IMR-90 (cell line): ENCODE measurements around the gene NANOS1. TPM values are rescaled to one million over a fixed set of nuclear protein-coding genes. Genes with fewer than 3 reads are reported as not detected.
A peak's percentile ranks its signal among the peaks of the same experiment; 100 is the strongest.

Experiments used
- ATAC-seq: fragments of 200-7000 bp; cut with Tn5 transposase; 2 replicates; pipeline ENCODE4 v1.9.1; 2020; ENCODE audit warnings: low read depth, mild to moderate bottlenecking, moderate library complexity
- BruUV-seq: library from RNA; stranded (reverse); fragments of 400-500 nt; replicated peaks from 2 replicates; lab custom pipeline; 2021; lab: Mats Ljungman, UMichigan
- CTCF ChIA-PET: fragments of 300-600 bp; formaldehyde crosslinking; extraction: SDS; loops from one replicate; lab custom pipeline; 2021; ENCODE audit warnings: antibody characterized with exemption; lab: Yijun Ruan, JAX
- POLR2A ChIA-PET: fragments of 300-600 bp; sonication (Branson Sonifier 250); formaldehyde crosslinking; loops from one replicate; lab custom pipeline; 2022; ENCODE audit warnings: antibody characterized with exemption; ENCODE audit not compliant: unreplicated experiment; lab: Charles Lee
- DNase-seq: peaks from one replicate; pipeline ENCODE4 v3.0.0; 2013
- H2AFZ ChIP-seq: replicated peaks from 2 replicates; pipeline ENCODE3; 2013; ENCODE audit warnings: low read length, mild to moderate bottlenecking; ENCODE audit not compliant: poor library complexity
- H2AK5ac ChIP-seq: 2 replicates; pipeline ENCODE4 v1.6.1; 2013; ENCODE audit warnings: low read depth, low read length, inconsistent platforms
- H2AK9ac ChIP-seq: replicated peaks from 2 replicates; pipeline ENCODE3; 2013; ENCODE audit warnings: mild to moderate bottlenecking, low read depth, low read length, moderate library complexity; ENCODE audit not compliant: poor library complexity
- H2BK120ac ChIP-seq: 2 replicates; pipeline ENCODE4 v1.6.1; 2013; ENCODE audit warnings: low read depth, low read length, inconsistent platforms
- H2BK15ac ChIP-seq: 3 replicates; pipeline ENCODE4 v1.6.1; 2013; ENCODE audit warnings: low read depth, low read length, inconsistent platforms
- H2BK20ac ChIP-seq: 2 replicates; pipeline ENCODE4 v1.6.1; 2013; ENCODE audit warnings: low read depth, mild to moderate bottlenecking, inconsistent platforms, low read length, moderate library complexity
- H2BK5ac ChIP-seq: 2 replicates; pipeline ENCODE4 v1.6.1; 2013; ENCODE audit warnings: mild to moderate bottlenecking, low read depth, low read length, inconsistent platforms; ENCODE audit not compliant: poor library complexity, severe bottlenecking
- H3K14ac ChIP-seq: replicated peaks from 2 replicates; pipeline ENCODE4 v1.6.1; 2013; ENCODE audit warnings: low read depth, low read length, inconsistent platforms
- H3K18ac ChIP-seq: 2 replicates; pipeline ENCODE4 v1.6.1; 2013; ENCODE audit warnings: low read depth, low read length, control low read depth
- H3K23ac ChIP-seq: 2 replicates; pipeline ENCODE4 v1.6.1; 2013; ENCODE audit warnings: low read depth, low read length, inconsistent platforms
- H3K27ac ChIP-seq: 2 replicates; pipeline ENCODE4 v1.5.1; 2013; ENCODE audit warnings: mild to moderate bottlenecking, control low read depth, low read length; ENCODE audit not compliant: insufficient read depth
- H3K27me3 ChIP-seq: 2 replicates; pipeline ENCODE4 v1.6.1; 2013; ENCODE audit warnings: low read length; ENCODE audit not compliant: control insufficient read depth, insufficient read depth
- H3K36me3 ChIP-seq: 2 replicates; pipeline ENCODE4 v1.6.1; 2013; ENCODE audit warnings: low read length, mixed read lengths; ENCODE audit not compliant: control insufficient read depth, insufficient read depth
- H3K4ac ChIP-seq: 2 replicates; pipeline ENCODE4 v1.6.1; 2013; ENCODE audit warnings: low read depth, low read length, inconsistent platforms
- H3K4me1 ChIP-seq: 2 replicates; pipeline ENCODE4 v1.6.1; 2013; ENCODE audit warnings: low read length, mixed read lengths; ENCODE audit not compliant: control insufficient read depth, insufficient read depth
- H3K4me2 ChIP-seq: 2 replicates; pipeline ENCODE4 v1.6.1; 2013; ENCODE audit warnings: low read depth, mild to moderate bottlenecking, control low read depth, low read length, moderate library complexity
- H3K4me3 ChIP-seq: 2 replicates; pipeline ENCODE4 v1.5.1; 2013; ENCODE audit warnings: low read depth, mild to moderate bottlenecking, control low read depth, low read length, moderate library complexity; ENCODE audit not compliant: insufficient read depth
- H3K56ac ChIP-seq: 2 replicates; pipeline ENCODE4 v1.6.1; 2013; ENCODE audit warnings: low read length, inconsistent platforms; ENCODE audit not compliant: insufficient read depth; ENCODE audit errors: extremely low read depth
- H3K79me1 ChIP-seq, 2 experiments: 2 replicates each; pipeline ENCODE4 v1.6.1; 2013; ENCODE audit warnings: low read length in 2 of 2, inconsistent platforms in 1 of 2, low read depth in 1 of 2
- H3K9ac ChIP-seq: 2 replicates; pipeline ENCODE4 v1.6.1; 2013; ENCODE audit warnings: low read depth, low read length, control low read depth
- H3K9me1 ChIP-seq: 2 replicates; pipeline ENCODE4 v1.6.1; 2013; ENCODE audit warnings: low read length, inconsistent platforms; ENCODE audit not compliant: insufficient read depth
- H3K9me3 ChIP-seq: 2 replicates; pipeline ENCODE4 v1.6.1; 2013; ENCODE audit warnings: low read length; ENCODE audit not compliant: control insufficient read depth, insufficient read depth
- H4K20me1 ChIP-seq: 2 replicates; pipeline ENCODE4 v1.6.1; 2013; ENCODE audit warnings: low read length, inconsistent platforms; ENCODE audit not compliant: insufficient read depth
- H4K5ac ChIP-seq: 2 replicates; pipeline ENCODE4 v1.6.1; 2013; ENCODE audit warnings: mild to moderate bottlenecking, low read depth, low read length, control low read depth
- H4K8ac ChIP-seq, 2 experiments: 2 replicates each; pipeline ENCODE4 v1.6.1; 2013; ENCODE audit warnings: low read depth in 2 of 2, low read length in 2 of 2, control low read depth in 1 of 2, inconsistent platforms in 1 of 2
- H4K91ac ChIP-seq: 2 replicates; pipeline ENCODE4 v1.6.1; 2013; ENCODE audit warnings: low read depth, low read length, inconsistent platforms; ENCODE audit not compliant: insufficient read depth
- BHLHE40 ChIP-seq: fragments of 150-350 bp; IDR thresholded peaks from 2 replicates; pipeline ENCODE4 v1.6.1; 2016; ENCODE audit warnings: mild to moderate bottlenecking, low read depth, low read length
- CHD1 ChIP-seq: IDR thresholded peaks from 2 replicates; pipeline ENCODE4 v1.6.1; 2012; ENCODE audit warnings: low read depth, low read length, improper control_type of control experiment
- CTCF ChIP-seq: conservative IDR thresholded peaks from 2 replicates; pipeline ENCODE4 v1.5.1; 2012; ENCODE audit warnings: mild to moderate bottlenecking, low read depth, low read length, improper control_type of control experiment
- FOS ChIP-seq: fragments of 150-350 bp; IDR thresholded peaks from 2 replicates; pipeline ENCODE4 v1.6.1; 2016; ENCODE audit warnings: low read depth, low read length
- MAFK ChIP-seq: IDR thresholded peaks from 2 replicates; pipeline ENCODE4 v1.6.1; 2012; ENCODE audit warnings: low read depth, low read length, improper control_type of control experiment
- MAZ ChIP-seq: IDR thresholded peaks from 2 replicates; pipeline ENCODE4 v1.6.1; 2012; ENCODE audit warnings: low read depth, mild to moderate bottlenecking, low read length, improper control_type of control experiment, moderate library complexity, borderline replicate concordance
- MXI1 ChIP-seq: IDR thresholded peaks from 2 replicates; pipeline ENCODE4 v1.6.1; 2012; ENCODE audit warnings: low read depth, mild to moderate bottlenecking, low read length, moderate library complexity, borderline replicate concordance
- NFE2L2 ChIP-seq: fragments of 150-350 bp; IDR thresholded peaks from 2 replicates; pipeline ENCODE4 v1.6.1; 2016; ENCODE audit warnings: low read depth, mild to moderate bottlenecking, low read length
- RAD21 ChIP-seq: IDR thresholded peaks from 2 replicates; pipeline ENCODE4 v1.6.1; 2012; ENCODE audit warnings: low read length, improper control_type of control experiment
- RCOR1 ChIP-seq: IDR thresholded peaks from 2 replicates; pipeline ENCODE4 v1.6.1; 2012; ENCODE audit warnings: mild to moderate bottlenecking, low read length, improper control_type of control experiment; ENCODE audit not compliant: insufficient replicate concordance
- SMC3 ChIP-seq: fragments of 150-350 bp; IDR thresholded peaks from 2 replicates; pipeline ENCODE4 v1.6.1; 2016; ENCODE audit warnings: low read depth, mild to moderate bottlenecking, antibody characterized with exemption, low read length, moderate library complexity
- USF2 ChIP-seq: fragments of 150-350 bp; IDR thresholded peaks from 2 replicates; pipeline ENCODE4 v1.6.1; 2017; ENCODE audit warnings: mild to moderate bottlenecking, antibody characterized with exemption, low read length, low read depth
- WGBS, 2 experiments: methylation state at CpG; one replicate each; pipeline versions ENCODE4 v1.1.5 to v1.1.7; 2013; ENCODE audit warnings: missing lambda C conversion rate in 2 of 2; ENCODE audit not compliant: insufficient read length in 1 of 2; ENCODE audit errors: extremely low coverage in 2 of 2; 5-methylcytosine and 5-hydroxymethylcytosine counted together
- dilution Hi-C: fragments of 300-500 bp; cut with HindIII; formaldehyde crosslinking; loops from one replicate; pipeline ENCODE4 v1.14.3; 2018; ENCODE audit warnings: low sequenced_read_pairs; ENCODE audit not compliant: unreplicated experiment
- in situ Hi-C: fragments of 300-500 bp; cut with MboI; formaldehyde crosslinking; loops from 3 replicates; pipeline ENCODE4 v1.14.3; 2019; ENCODE audit warnings: low sequenced_read_pairs, inconsistent platforms, mixed read lengths
- intact Hi-C: fragments of 100-400 bp; cut with micrococcal nuclease; formaldehyde crosslinking; loops from 2 replicates; pipeline ENCODE4 v1.10.0; 2022
- polyA plus RNA-seq, 3 experiments: library from polyadenylated mRNA; depleted of rRNA; stranded (reverse); fragments of >200 nt; gene quantifications; 2 replicates each; pipeline ENCODE4 v1.2.3, GENCODE V29; 2012; ENCODE audit warnings: low replicate concordance in 1 of 3
- total RNA-seq: library from RNA; depleted of rRNA; stranded (reverse); fragments of >200 nt; gene quantifications from 2 replicates; pipeline ENCODE4 v1.2.3, GENCODE V29; 2012
- TF ChIP-seq, protein P1 (sequence below): fragments of 150-350 bp; IDR thresholded peaks from 2 replicates; pipeline ENCODE4 v1.6.1; 2016; ENCODE audit warnings: low read depth, mild to moderate bottlenecking, low read length, moderate library complexity, borderline replicate concordance

The NANOS1 gene
- total and polyA plus RNA-seq, 2 of the 4 experiments (the other 2 are of a cell fraction) = under 0.01 to 0.12 TPM

GRCh38 chr10:119007211-119007574 is 22.3 kb upstream of the NANOS1 start:
- H2AK5ac ChIP-seq = peak overlapping the region; percentile 38; the same call in 1 of the 2 replicates
- H2BK15ac ChIP-seq = no peak overlapping the region
- H3K79me1 ChIP-seq = no peaks in the 10 kb centered on the region
- intact Hi-C loops = loop anchor here (5.0 kb wide), 1 partner anchor 440 kb away; no protein-coding TSS in a partner anchor
- H3K4ac ChIP-seq = no peak overlapping the region
- in situ Hi-C loops = no loop called here
- CTCF ChIA-PET = no interaction called here
- H3K9ac ChIP-seq = no peak overlapping the region
- no peak overlapping the region for H2AK9ac ChIP-seq
- no peak for DNase-seq
- peaks cover 12% of the 10 kb centered on the region for H3K4me1 ChIP-seq
- H3K4me2 ChIP-seq = peak overlapping the region; percentile 66
- H3K4me3 ChIP-seq = no peak overlapping the region
- H3K36me3 ChIP-seq = no peaks in the 10 kb centered on the region
- H3K18ac ChIP-seq = no peak overlapping the region
- dilution Hi-C loops = no loop called here
- H4K20me1 ChIP-seq = peaks cover 15% of the 10 kb centered on the region
- H3K56ac ChIP-seq = no peak overlapping the region
- ATAC-seq = no peak; the same call in 1 of the 2 replicates
- H2BK120ac ChIP-seq = no peak overlapping the region
- H3K27ac ChIP-seq = no peak overlapping the region
- peaks cover 13% of the 10 kb centered on the region for H3K9me1 ChIP-seq
- H3K9me3 ChIP-seq = no peaks in the 10 kb centered on the region
- TF ChIP-seq RCOR1 (no peak), MAZ (no peak), CHD1 (no peak), CTCF (no peak), SMC3 (no peak), FOS (no peak), RAD21 (no peak), USF2 (no peak), NFE2L2 (no peak), BHLHE40 (no peak), MAFK (no peak), MXI1 (no peak)
- TF ChIP-seq, protein P1, sequence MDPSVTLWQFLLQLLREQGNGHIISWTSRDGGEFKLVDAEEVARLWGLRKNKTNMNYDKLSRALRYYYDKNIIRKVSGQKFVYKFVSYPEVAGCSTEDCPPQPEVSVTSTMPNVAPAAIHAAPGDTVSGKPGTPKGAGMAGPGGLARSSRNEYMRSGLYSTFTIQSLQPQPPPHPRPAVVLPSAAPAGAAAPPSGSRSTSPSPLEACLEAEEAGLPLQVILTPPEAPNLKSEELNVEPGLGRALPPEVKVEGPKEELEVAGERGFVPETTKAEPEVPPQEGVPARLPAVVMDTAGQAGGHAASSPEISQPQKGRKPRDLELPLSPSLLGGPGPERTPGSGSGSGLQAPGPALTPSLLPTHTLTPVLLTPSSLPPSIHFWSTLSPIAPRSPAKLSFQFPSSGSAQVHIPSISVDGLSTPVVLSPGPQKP = no peak
- H2BK20ac ChIP-seq = no peak overlapping the region
- no peak overlapping the region for H4K5ac ChIP-seq
- POLR2A ChIA-PET = no interaction called here
- H3K23ac ChIP-seq = no peak overlapping the region
- no peak overlapping the region for H3K14ac ChIP-seq
- H4K8ac ChIP-seq = no peak overlapping the region
- H2AFZ ChIP-seq = no peak overlapping the region
- BruUV-seq = no TSS peak
- H3K27me3 ChIP-seq = peaks cover 20% of the 10 kb centered on the region
- no CpG with 5 or more reads among the region's 4 CpGs for WGBS, 2 experiments
- H4K91ac ChIP-seq = no peak overlapping the region; the same call in 1 of the 2 replicates
- no peak overlapping the region for H2BK5ac ChIP-seq
